ENCODE results near the gene NDUFB3.
"Not testable (repeated sequence)": the region's sequence is repeated elsewhere in the genome, so short reads cannot be mapped to it uniquely, and the experiment has no call there.

The NDUFB3 gene

DNA sequence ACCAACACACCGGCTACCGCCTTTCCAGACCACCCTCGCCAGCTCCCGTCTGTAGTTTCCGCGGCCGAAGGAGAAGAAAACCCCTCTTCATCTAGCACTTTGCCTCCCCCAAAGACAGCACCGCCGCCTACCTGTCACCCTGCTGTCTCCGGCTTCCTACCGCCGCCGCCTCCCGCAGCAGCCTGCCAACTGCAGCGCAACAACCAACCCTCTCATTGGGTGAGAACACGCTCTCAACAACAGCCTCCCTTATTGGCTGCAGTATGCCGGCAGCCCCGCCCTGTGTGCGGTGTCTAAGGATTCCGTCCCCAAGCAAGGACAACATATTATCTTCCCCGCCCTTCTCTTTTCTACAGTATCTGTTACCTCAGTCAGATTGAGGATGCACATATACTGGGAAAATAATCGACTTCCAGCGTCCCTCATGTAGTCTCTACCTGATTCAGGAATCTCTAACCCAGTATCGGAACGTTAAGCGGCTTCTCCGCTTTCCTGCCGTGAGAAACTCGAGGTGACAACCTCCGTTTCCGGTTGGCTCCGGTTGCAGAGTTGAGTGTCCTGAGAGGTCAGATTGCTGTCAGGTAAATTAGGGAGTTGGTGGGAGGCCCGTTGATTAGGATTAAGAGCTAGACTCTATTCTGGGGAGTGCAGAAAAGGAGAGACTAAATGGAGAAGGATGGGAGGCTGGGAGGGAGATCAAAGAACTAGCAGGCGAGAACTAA lies at the start of gene NDUFB3, which contains the start of gene HYCC2:
TSS of gene NDUFB3 (plus strand) at position 523 of the 722 bp plus-strand sequence. CDS start 6,882 bp downstream, outside the sequence.
TSS of gene HYCC2 (minus strand) at position 193 of the 722 bp plus-strand sequence. CDS start 47,662 bp downstream, outside the sequence.
- peak; percentile 94 for DNase-seq

DNA sequence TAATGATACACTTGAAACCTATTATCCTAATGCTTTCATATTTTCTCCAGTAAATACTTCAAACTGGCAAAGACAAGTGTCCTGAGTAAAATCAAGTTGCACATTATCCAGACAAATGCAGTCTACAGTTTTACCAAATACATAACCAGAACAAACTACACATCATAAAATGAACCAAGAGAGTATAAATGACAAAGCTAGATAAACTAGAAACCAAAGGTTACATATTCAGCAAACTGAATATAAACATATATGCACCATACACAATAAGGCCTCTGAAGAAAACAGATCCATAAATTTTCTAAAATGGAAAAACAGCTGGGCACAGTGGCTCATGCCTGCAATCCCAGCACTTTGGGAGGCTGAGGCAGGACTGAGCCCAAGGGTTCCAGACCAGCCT lies 47.3 kb upstream of the NDUFB3 start:
- no peak for DNase-seq

DNA sequence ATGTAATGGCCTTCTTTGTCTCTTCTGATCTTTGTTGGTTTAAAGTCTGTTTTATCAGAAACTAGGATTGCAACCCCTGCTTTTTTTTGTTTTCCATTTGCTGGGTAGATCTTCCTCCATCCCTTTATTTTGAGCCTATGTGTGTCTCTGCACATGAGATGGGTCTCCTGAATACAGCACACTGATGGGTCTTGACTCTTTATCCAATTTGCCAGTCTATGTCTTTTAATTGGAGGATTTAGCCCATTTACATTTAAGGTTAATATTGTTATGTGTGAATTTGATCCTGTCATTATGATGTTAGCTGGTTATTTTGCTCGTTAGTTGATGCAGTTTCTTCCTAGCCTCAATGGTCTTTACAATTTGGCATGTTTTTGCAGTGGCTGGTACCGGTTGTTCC lies 37.4 kb upstream of the NDUFB3 start:
- not testable (repeated sequence) for DNase-seq

DNA sequence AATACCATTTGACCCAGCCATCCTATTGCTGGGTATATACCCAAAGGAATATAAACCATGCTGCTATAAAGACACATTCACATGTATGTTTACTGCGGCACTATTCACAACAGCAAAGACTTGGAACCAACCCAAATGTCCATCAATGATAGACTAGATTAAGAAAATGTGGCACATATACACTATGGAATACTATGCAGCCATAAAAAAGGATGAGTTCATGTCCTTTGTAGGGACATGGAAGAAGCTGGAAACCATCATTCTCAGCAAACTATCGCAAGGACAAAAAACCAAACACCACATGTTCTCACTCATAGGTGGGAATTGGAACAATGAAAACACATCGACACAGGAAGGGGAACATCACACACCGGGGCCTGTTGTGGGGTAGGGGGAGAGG lies 33.4 kb upstream of the NDUFB3 start:
- not testable (repeated sequence) for DNase-seq

DNA sequence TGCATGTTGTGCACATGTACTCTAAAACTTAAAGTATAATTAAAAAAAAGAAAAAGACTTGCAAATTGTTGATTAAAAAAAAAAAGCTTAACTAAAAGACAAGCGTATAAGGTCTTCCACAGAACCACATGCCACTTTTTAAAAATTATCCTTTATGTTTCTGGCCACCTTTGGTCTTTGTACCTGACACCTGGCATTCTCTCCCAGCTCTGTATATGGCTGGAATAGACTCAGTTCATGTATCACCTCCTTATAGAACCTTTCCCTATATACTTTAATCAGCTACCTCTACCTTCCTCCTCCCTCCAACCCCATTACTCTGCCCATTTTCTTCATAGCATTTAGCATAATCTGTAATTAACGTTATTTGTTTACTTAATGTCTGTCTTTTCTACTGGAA lies 32.9 kb upstream of the NDUFB3 start:
- no peak for DNase-seq

DNA sequence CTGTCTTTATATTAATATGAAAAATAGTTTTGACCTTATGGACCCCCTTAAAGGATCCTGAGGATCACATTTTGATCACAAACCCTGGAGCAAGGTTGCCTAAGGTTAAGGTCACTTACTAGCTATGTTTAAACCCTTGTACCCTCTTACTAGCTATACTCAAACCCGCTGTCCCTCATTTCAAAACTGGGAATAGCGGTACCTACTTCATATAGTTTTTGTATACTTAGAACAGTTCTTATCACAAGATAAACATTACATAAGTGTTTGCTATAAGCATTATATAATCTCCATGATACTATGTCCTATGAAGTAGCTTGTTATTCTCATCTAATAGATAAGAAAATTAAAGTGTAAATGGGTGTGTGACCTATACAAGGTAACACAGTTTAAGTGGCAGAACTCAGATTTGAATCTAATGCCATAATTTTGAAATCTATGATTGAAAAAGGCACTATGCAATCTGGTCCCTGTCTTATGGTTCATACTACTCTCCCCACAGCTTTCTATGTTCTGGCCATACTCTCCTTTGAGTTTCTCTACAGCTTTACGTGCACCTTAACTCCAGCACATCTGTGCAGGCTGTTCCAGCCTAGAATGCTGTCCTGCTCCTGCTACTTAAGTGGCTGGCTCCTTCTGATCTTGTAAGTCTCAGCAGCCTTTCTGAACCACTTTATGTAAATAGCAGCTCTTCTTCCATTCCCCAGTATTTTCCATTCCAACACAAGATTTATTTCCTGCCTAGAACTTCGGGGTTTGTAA lies 30.8 kb upstream of the NDUFB3 start:
- DNase-seq = no peak

DNA sequence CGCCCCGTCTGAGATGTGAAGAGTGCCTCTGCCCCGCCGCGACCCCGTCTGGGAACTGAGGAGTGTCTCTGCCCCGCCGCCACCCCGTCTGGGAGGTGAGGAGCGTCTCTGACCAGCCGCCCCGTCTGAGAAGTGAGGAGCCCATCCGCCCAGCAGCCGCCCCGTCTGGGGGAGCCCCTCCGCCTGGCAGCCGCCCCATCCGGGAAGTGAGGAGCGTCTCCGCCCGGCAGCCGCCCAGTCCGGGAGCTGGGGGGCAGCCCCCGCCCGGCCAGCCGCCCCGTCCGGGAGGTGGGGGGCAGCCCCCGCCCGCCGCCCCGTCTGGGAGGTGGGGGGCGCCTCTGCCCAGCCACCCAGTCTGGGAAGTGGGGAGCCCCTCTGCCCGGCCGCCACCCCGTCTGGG lies 29.4 kb upstream of the NDUFB3 start:
- DNase-seq = not testable (repeated sequence)

DNA sequence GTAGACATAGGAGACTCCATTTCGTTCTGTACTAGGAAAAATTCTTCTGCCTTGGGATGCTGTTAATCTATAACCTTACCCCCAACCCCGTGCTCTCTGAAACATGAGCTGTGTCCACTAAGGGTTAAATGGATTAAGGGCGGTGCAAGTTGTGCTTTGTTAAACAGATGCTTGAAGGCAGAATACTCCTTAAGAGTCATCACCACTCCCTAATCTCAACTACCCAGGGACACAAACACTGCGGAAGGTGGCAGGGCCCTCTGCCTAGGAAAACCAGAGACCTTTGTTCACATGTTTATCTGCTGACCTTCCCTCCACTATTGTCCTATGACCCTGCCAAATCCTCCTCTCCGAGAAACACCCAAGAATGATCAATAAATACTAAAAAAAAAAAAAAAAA lies 28.8 kb upstream of the NDUFB3 start:
- not testable (repeated sequence) for DNase-seq

DNA sequence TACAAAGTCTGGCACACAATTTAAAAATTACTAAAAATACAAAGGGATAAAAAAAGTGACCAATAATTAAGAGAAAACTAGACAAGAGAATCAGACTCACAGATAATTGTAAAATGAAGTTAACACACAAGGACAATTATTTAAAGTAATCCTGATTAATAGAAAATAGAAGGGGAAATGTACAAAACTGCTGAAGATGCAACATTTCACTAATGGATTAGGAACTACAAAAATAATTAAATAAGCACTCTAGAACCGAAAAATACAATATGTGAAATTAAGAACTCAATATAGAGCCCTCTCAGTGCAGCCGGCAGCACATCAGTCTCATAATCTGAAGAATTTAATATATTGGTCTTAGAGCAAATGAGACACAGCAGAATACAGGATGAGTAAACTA lies 24.9 kb upstream of the NDUFB3 start:
- DNase-seq = no peak

DNA sequence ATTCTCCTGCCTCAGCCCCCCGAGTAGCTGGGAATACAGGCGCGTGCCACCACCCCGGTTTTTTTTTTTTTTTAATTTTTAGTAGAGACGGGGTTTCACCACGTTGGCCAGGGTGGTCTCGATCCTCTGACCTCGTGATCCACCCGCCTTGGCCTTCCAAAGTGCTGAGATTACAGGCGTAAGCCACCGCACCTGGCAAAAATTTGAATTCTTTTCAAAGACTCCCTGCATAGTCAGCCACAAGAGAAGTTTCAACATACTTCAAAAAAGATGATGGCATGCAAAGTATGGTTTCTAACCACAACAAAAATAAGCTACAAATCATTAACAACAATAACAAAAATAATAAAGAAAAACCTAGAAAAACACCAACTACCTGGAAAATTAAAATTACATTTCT lies 22.3 kb upstream of the NDUFB3 start:
- no peak for DNase-seq

DNA sequence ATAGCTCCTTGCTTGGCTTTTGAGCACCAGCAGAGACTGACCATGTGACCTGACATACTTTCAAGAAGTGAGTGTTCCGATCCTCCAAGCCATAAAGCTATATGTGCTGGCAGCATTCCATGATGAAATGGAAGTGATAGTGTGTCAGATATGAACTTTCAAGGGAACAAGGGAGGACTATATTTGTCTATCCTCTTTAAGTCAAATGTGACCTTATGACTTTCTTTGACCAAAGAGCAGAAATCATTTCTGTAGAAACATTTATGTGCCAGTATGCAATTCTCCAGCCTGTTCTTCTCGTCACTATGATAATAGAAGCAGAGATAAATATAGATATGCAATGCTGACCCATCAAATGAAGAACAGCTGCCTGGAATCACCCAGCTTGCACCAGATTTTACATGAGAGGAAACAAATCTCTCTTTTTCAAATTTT lies 14.7 kb upstream of the NDUFB3 start:
- no peak for DNase-seq

DNA sequence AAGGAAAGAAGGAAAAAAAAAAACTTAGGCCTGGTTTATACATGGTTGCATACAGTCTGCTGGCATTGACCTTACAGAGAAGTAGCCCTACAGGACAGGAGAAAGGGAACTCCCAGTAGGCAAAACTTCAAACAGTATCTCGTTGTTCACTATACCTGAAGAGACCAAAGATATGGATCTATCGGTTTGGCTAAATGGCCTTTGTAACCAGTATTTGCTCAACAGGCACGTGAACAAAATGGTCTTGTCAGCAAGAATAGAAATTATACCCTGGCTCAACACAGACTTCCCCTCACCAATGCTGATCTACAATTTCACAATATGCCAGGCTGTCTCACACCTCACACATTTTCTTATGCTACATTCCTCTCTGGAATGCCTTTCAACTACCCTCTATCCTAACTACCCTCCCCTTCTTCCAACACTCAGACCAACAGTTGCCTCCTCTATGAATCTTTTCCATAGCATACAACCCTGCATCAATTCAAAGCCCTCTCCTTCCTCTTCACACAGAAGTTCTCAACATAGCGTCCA lies 14.0 kb upstream of the NDUFB3 start:
- no peak for DNase-seq

DNA sequence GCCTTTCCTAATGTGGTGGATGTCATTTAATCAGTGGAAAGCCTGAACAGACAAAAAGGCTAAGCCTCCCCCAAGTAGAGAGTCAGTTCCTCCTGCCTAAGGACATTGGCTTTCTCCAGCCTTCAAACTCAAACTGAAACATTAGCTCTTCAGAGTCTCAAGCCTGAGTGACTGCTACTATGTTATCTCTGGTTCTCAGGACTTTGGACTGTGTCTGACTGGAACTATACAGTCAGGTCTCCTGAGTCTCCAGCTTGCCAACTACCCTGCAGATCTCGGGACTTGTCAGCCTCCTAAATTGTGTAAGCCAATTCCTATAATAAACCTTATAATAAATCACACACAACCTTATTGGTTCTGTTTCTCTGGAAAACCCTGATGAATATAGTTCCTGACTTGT lies 12.9 kb upstream of the NDUFB3 start:
- no peak for DNase-seq

DNA sequence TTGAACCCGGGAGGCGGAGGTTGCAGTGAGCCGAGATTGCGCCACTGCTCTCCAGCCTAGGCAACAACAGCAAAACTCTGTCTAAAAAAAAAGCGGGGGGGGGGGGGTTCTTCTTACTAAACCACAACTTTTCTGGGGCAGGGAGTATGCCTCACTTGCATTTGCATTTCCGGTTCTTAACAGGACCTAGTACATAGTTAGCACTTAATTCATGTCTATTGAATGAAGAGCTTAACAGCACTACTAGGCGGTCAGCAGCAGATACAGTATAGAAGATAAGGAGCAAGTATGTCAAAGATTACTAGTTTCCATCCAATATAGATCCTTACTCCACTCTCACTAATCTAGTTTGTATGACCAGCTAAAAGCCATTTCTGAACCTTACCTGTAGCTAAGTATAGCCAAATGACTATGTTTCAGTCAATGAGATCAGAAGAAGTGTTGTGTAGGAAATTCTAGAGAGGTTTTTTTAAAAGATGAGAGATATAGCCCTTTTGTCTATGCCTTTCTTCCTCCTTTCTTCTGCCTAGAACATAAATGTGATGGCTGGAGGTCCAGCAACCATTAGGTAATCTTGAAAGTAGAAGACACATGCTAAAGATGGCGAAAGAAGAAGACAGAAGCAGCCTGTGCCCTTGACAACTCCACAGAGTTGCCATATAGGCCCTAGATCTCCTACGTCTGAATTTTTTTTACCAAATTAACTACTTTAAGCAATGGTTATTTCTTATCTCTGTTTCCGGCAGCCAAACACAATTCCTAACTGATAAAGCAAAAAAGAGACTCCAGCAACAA lies 11.6 kb upstream of the NDUFB3 start:
- DNase-seq = no peak

DNA sequence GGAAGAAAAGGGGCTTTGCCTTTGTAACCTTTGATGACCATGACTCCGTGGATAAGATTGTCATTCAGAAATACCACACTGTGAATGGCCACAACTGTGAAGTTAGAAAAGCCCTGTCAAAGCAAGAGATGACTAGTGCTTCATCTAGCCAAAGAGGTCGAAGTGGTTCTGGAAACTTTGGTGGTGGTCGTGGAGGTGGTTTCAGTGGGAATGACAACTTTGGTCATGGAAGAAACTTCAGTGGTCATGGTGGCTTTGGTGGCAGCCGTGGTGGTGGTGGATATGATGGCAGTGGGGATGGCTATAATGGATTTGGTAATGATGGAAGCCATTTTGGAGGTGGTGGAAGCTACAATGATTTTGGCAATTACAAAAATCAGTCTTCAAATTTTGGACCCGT lies 8.3 kb upstream of the NDUFB3 start:
- DNase-seq = peak; percentile 68

DNA sequence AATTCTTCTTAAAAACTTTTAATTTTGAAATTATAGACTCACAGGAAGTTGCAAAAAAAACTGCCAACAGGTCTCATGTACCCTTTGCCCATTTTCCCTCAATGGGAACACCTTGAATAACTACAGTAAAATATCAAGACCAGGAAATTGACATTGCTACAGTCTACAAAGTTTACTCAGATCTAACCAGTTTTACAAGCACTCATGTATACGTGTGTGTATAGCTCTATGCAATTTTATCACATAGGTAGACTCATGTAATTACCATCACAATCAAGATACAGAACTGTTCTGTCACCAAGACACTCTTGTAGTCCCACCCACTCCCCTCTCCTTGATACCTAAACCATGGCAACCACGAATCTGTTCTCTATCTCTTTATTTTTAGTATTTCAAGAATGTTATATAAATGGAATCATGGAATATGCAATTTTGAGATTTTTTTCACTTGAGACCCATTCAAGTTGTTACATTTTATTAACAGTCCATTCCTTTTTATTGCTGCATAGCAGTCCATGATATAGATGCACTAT lies 6.9 kb upstream of the NDUFB3 start:
- DNase-seq = no peak

DNA sequence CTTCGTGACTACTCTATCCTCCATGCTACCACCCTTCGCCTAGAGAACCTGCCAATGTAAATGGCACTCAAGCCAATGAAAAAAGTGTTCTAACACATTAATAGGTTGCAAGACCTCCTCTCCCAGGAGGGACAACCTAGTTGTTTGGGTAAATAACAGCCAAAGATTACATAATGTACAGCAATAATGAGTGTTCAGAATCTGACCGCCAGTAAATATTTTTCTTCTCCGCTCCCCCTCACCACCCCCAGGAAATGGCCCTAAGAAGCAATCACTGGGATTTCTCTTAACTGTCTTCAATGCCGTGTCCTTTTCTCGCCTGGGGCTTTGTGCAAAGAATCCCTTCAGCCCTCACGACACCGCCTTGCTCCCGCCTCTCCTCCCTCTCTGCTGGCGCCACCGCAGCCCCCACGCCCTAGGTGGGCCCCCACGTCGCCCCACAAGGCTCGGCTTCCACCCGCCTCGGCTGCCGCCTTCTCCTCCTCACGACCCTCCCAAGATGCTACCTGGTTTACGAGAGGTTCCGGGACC lies 788 bp upstream of the NDUFB3 start:
- DNase-seq = no peak

DNA sequence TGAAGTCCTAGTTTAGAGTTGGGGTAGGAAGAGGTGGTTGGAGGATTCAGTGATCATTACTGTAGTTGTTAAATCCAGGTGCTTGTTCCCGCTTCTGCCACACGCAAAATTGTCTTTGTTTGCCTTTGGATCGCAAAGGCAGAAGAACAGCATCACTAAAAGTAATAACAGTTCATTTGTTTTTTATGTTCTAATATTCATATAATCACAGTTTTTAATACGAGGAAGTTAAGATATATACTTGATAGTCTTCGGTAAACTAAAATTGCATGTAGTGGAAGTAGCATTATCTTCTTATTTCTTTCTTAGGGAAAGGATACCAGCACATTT lies 365 bp downstream of the NDUFB3 start:
- DNase-seq = no peak

DNA sequence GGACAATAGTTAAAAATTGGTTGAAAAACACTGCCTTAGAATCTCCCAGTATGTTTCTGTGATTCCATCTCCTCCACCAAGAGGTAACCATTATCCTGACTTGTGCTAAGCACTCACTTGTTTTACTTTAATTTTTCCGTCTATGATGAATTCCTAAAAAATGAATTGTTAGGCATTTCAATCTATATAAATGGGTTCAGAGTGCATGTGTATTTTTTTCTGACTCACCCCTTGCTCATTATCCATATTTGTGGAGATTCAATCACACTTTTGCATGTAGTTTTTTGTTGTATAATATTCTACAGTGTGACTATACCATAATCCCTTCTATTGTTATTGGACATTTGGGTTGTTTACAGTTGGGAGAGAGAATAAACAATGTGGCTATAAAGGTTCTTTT lies 1.3 kb downstream of the NDUFB3 start:
- no peak for DNase-seq

DNA sequence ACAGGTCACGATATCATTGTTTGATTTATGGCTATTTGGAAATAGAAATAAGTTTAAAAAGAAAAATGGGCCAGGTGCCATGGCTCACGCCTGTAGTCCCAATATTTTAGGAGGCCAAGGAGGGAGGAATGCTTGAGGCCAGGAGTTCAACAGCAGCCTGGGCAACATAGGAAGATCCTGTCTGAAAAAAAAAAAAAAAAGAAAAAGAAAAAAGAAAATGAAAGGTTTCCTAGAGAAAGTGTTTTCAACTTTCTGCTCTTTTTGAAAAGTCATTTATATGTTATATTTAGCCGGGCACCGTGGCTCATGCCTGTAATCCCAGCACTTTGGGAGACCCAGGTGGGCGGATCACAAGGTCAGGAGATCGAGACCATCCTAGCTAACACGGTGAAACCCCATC lies 3.2 kb downstream of the NDUFB3 start:
- no peak for DNase-seq

DNA sequence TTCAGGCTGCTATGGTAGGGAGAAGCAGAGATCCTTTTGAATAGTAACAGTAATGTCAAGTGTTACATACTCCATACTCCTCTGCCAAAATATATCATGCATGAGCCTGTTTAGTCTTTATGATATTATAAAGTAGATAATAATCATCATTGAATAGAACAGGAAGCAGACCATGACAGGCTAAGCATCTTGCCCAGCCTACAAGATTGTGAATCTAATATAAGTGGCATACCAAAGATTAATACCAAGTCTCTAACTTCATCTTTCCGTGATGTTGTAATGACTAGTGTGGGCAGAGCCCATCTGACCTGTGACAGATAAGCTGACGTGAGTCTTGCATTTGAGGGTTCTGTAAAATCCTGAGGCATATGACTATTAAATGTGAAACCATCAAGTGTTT lies 13.1 kb downstream of the NDUFB3 start:
- DNase-seq = no peak

DNA sequence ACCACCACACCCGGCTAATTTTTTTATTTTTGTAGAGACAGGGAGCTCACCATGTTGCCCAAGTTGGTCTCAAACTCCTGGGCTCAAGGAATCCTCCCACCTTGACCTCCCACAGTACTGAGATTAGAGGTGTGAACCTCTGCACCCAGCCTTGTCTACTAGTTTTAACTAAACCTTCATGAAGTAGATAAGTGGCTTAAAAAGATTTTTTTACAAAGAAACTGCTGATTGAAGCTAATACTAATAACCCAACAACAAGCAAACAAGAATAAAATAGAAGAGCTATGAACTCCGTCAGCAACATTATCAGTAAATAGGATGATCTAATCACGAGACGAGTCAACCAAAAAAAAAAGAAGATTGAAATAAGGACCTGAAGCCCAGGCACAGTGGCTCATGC lies 18.8 kb downstream of the NDUFB3 start:
- DNase-seq = no peak

DNA sequence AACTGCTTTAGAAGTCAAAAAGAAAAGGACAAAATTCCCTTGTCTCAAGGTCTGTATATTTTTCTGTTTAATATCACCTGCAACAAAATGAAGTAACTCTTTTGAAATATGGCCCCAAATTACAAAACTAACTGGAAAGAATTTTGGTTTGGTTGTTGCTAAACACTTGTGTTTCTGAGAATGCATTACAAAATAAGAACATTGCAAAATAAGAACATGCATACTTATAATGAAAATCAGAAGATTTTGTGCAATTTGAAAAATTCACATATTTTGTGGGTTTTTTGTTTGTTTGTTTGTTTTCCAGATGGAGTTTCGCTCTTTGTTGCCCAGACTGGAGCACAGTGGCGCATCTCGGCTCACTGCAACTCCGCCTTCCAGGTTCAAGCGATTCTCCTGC lies 21.8 kb downstream of the NDUFB3 start:
- DNase-seq = no peak
